Ishikawa (cell line): Measurements from ENCODE around the gene CUL9.

Experiments used
- CEBPB ChIP-seq: IDR thresholded peaks from 2 replicates; pipeline ENCODE4 v1.6.1; 2012
- CREB1 ChIP-seq: IDR thresholded peaks from 2 replicates; pipeline ENCODE4 v1.6.1; 2012; ENCODE audit warnings: low read depth
- EGR1 ChIP-seq: IDR thresholded peaks from 2 replicates; pipeline ENCODE4 v1.6.1; 2012
- EP300 ChIP-seq: IDR thresholded peaks from 2 replicates; pipeline ENCODE4 v1.6.1; 2012; ENCODE audit warnings: borderline replicate concordance
- FOXM1 ChIP-seq: IDR thresholded peaks from 2 replicates; pipeline ENCODE4 v1.6.1; 2012; ENCODE audit warnings: low read depth, borderline replicate concordance
- MAX ChIP-seq: IDR thresholded peaks from 2 replicates; pipeline ENCODE4 v1.6.1; 2012
- NFIC ChIP-seq: IDR thresholded peaks from 2 replicates; pipeline ENCODE4 v1.6.1; 2012
- RAD21 ChIP-seq: IDR thresholded peaks from 2 replicates; pipeline ENCODE4 v1.6.1; 2012; ENCODE audit warnings: low read depth
- REST ChIP-seq: IDR thresholded peaks from 2 replicates; pipeline ENCODE4 v1.6.1; 2012; ENCODE audit warnings: low read depth, mild to moderate bottlenecking
- TAF1 ChIP-seq: IDR thresholded peaks from 2 replicates; pipeline ENCODE4 v1.6.1; 2012; ENCODE audit warnings: low read depth, mild to moderate bottlenecking
- TCF12 ChIP-seq: IDR thresholded peaks from 2 replicates; pipeline ENCODE4 v1.6.1; 2012; ENCODE audit warnings: low read depth
- TEAD4 ChIP-seq: IDR thresholded peaks from 2 replicates; pipeline ENCODE4 v1.6.1; 2012
- YY1 ChIP-seq: IDR thresholded peaks from 2 replicates; pipeline ENCODE4 v1.6.1; 2012; ENCODE audit warnings: low read depth
- ZBTB7A ChIP-seq: IDR thresholded peaks from 2 replicates; pipeline ENCODE4 v1.6.1; 2012; ENCODE audit warnings: low read depth
- TF ChIP-seq, protein P1 (sequence below): IDR thresholded peaks from 2 replicates; pipeline ENCODE4 v1.6.1; 2012

Gene CUL9

GRCh38 chr6:43184268-43184985, 2.4 kb downstream of the CUL9 start:
- TF ChIP-seq ZBTB7A: no peak
- no peak for TF ChIP-seq EP300
- TF ChIP-seq CREB1: no peak
- TF ChIP-seq TAF1: no peak
- TF ChIP-seq FOXM1: no peak
- no peak for TF ChIP-seq EGR1
- TF ChIP-seq YY1: no peak
- TF ChIP-seq TEAD4: no peak
- TF ChIP-seq REST: no peak

- no peak for TF ChIP-seq CREB1
- TF ChIP-seq FOXM1: no peak
Measured at GRCh38 chr6:43185391-43185985, 3.5 kb downstream of the CUL9 start.

- TF ChIP-seq NFIC (no peak), TEAD4 (no peak), CEBPB (no peak), MAX (no peak), TCF12 (no peak), FOXM1 (no peak), YY1 (no peak), TAF1 (no peak), REST (no peak)
- TF ChIP-seq, protein P1, sequence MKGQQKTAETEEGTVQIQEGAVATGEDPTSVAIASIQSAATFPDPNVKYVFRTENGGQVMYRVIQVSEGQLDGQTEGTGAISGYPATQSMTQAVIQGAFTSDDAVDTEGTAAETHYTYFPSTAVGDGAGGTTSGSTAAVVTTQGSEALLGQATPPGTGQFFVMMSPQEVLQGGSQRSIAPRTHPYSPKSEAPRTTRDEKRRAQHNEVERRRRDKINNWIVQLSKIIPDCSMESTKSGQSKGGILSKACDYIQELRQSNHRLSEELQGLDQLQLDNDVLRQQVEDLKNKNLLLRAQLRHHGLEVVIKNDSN: no peak
Measured at GRCh38 chr6:43186019-43186418, 4.0 kb downstream of the CUL9 start.

- TF ChIP-seq REST: no peak
- no peak for TF ChIP-seq NFIC
- no peak for TF ChIP-seq FOXM1
Measured at GRCh38 chr6:43186706-43187105, 4.7 kb downstream of the CUL9 start.

DNA sequence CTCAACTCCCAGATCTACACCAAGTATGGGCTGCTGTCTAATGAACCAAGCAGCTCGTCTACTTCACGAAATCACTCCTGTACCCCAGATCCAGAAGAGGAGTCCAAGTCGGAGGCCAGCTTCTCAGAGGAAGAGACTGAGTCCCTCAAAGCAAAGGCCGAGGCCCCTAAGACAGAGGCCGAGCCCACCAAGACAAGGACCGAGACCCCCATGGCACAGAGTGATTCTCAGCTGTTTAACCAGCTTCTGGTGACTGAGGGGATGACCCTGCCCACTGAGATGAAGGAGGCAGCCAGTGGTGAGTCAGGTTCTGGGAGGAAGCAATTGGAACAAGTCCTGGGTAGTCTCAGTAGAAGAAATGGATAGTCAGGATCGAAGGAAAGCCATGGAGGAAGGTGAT, 5.8 kb downstream of the CUL9 start:
- TF ChIP-seq, protein P1: no peak
- no peak for TF ChIP-seq YY1
- no peak for TF ChIP-seq NFIC
- TF ChIP-seq ZBTB7A: no peak
- TF ChIP-seq MAX: no peak
- TF ChIP-seq EP300: no peak
- no peak for TF ChIP-seq RAD21
- TF ChIP-seq EGR1: no peak
- no peak for TF ChIP-seq TCF12
